Prostate gland (tissue), 2 donors: ENCODE measurements around the gene COL15A1. TPM values are rescaled to one million over a fixed set of nuclear protein-coding genes. Genes with fewer than 3 reads are reported as not detected.

Source experiments
- DNase-seq: peaks from one replicate; pipeline ENCODE4 v3.0.0-alpha.2; 2019; ENCODE audit warnings: low spot score
- H3K27ac ChIP-seq, 2 donors: fragments of 200-600 bp; sonication (generic); 2 replicates each; pipeline ENCODE4 v1.5.1; 2017 to 2019
- H3K27me3 ChIP-seq: fragments of 200-600 bp; sonication (generic); replicated peaks from 2 replicates; pipeline ENCODE4 v1.5.1; 2019; ENCODE audit not compliant: insufficient read depth
- H3K36me3 ChIP-seq, 2 donors: fragments of 200-600 bp; sonication (generic); 1 replicate in 1 of 2; 2 replicates in 1 of 2; pipeline versions ENCODE4 v1.5.1 to v1.8.1; 2017 to 2019
- H3K4me1 ChIP-seq: fragments of 200-600 bp; sonication (generic); replicated peaks from 2 replicates; pipeline ENCODE4 v1.5.1; 2019
- H3K4me3 ChIP-seq, 2 donors: fragments of 200-600 bp; sonication (generic); 2 replicates each; pipeline ENCODE4 v1.5.1; 2017 to 2019
- H3K9me3 ChIP-seq: fragments of 200-600 bp; sonication (generic); 2 replicates; pipeline ENCODE4 v1.5.1; 2017
- CTCF ChIP-seq, 4 experiments: fragments of 200-600 bp in 2 of 4; fragments of 450-650 bp in 2 of 4; sonication (generic) in 2 of 4; IDR thresholded peaks; 1 replicate in 3 of 4; 2 replicates in 1 of 4; pipeline ENCODE4 v1.5.1; 2016 to 2019; ENCODE audit warnings: antibody characterized with exemption in 4 of 4, mild to moderate bottlenecking in 2 of 4, moderate library complexity in 2 of 4
- POLR2A ChIP-seq: fragments of 450-650 bp; IDR thresholded peaks from one replicate; pipeline ENCODE4 v1.6.1; 2016; ENCODE audit warnings: antibody characterized with exemption, mild to moderate bottlenecking
- POLR2AphosphoS5 ChIP-seq: sonication (generic); formaldehyde crosslinking; IDR thresholded peaks from one replicate; pipeline ENCODE4 v1.6.1; 2017; ENCODE audit warnings: antibody characterized with exemption
- WGBS: methylation state at CpG from one replicate; pipeline ENCODE4 v1.1.5; 2018; 5-methylcytosine and 5-hydroxymethylcytosine counted together
- intact Hi-C: fragments of 100-400 bp; cut with DNase I; formaldehyde crosslinking; loops from one replicate; pipeline ENCODE4 v1.14.2; 2022
- total RNA-seq, 2 donors: library from RNA; depleted of rRNA; stranded (reverse); fragments of >200 nt; gene quantifications; one replicate each; pipeline ENCODE4 v1.1.0, GENCODE V29; 2016

Gene COL15A1
- total RNA-seq, 2 donors from 2014 or later: 10.3 to 79.9 TPM

GRCh38 chr9:99101812-99102211 lies 158.1 kb downstream of the COL15A1 start:
- no peak overlapping the region for H3K27ac ChIP-seq

DNA sequence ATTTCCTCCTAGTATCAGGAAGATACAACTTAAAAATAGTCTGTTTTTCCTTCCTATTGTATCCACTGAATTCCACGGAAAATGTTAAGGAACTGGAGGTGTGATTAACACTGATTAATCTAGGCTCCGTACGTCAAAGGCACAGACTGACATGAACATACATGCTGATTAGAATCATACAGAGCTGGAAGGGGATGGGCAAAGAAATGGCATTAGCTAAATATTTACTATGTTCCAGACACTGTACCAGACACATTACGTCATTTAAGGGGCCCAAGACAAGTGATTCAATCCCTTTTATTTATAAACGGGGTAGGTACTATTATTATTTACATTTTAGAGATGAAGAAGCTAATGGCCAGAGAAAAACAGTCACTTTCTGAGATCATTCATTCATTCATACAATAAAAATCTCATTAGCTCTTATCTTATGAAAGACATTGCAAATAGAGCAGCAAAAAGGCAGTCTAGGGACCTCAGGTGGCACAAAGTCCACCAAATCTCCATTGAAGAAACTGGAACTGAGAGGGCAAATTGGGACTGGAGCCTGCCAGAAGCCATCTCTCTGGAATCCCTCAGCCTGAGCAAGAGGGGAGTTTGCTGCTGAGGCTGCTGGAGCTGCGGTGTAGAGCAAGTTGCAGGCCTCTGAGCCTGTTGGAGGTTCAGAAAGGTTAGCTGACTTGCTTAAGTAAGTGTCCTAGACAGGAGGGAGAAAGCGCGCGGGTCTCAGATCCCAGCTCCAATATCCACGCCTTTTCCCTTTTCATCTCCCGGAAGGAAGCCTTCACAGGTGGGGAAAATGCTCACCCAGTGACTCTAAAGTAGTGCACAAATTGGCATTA lies 159.6 kb downstream of the COL15A1 start:
- 51% methylated on average over 11 of the region's 11 CpGs for WGBS
- Histone ChIP-seq H3K4me3 (peak overlapping the region in 1 of 2 donors; percentile 80), H3K36me3 (no peaks in the 10 kb centered on the region), H3K27me3 (no peaks in the 10 kb centered on the region), H3K9me3 (no peaks in the 10 kb centered on the region), H3K27ac (peak overlapping the region; percentile 86 to 88), H3K4me1 (peaks cover 4% of the 10 kb centered on the region)
- DNase-seq: no peak
- intact Hi-C loops: loop anchor here (10.0 kb wide), 1 partner anchor 722 kb away; the partner anchor contains the start of gene NR4A3
- no peak for TF ChIP-seq CTCF (IDR thresholded peaks at IDR 0.05)
- TF ChIP-seq POLR2AphosphoS5: no peak
- no peak for TF ChIP-seq POLR2A

More at GRCh38 chr9:99101812-99102211, 158.1 kb downstream of the COL15A1 start:
- no peak for DNase-seq
- peaks cover 4% of the 10 kb centered on the region for H3K4me1 ChIP-seq
- H3K36me3 ChIP-seq: no peaks in the 10 kb centered on the region
- H3K27me3 ChIP-seq: no peaks in the 10 kb centered on the region
- TF ChIP-seq POLR2AphosphoS5 (no peak), POLR2A (no peak), CTCF (IDR thresholded peaks at IDR 0.05) (no peak)
- no peaks in the 10 kb centered on the region for H3K9me3 ChIP-seq
- WGBS: 96% methylated on average over 2 of the region's 2 CpGs
- intact Hi-C loops: loop anchor here (10.0 kb wide), 1 partner anchor 723 kb away; the partner anchor contains the start of gene NR4A3
- no peak overlapping the region for H3K4me3 ChIP-seq

GRCh38 chr9:99103901-99104458 lies 160.3 kb downstream of the COL15A1 start:
- Histone ChIP-seq H3K9me3 (no peaks in the 10 kb centered on the region), H3K4me1 (peaks cover 4% of the 10 kb centered on the region), H3K27ac (peak overlapping the region; percentile 86 to 88), H3K36me3 (no peaks in the 10 kb centered on the region), H3K27me3 (no peaks in the 10 kb centered on the region), H3K4me3 (peak overlapping the region; percentile 80)
- DNase-seq: peak; percentile 17
- 2% methylated on average over 14 of the region's 14 CpGs for WGBS
- TF ChIP-seq POLR2A: no peak
- TF ChIP-seq POLR2AphosphoS5: no peak
- no peak for TF ChIP-seq CTCF (IDR thresholded peaks at IDR 0.05)
- intact Hi-C loops: loop anchor here (10.0 kb wide), 1 partner anchor 721 kb away; the partner anchor contains the start of gene NR4A3

DNA sequence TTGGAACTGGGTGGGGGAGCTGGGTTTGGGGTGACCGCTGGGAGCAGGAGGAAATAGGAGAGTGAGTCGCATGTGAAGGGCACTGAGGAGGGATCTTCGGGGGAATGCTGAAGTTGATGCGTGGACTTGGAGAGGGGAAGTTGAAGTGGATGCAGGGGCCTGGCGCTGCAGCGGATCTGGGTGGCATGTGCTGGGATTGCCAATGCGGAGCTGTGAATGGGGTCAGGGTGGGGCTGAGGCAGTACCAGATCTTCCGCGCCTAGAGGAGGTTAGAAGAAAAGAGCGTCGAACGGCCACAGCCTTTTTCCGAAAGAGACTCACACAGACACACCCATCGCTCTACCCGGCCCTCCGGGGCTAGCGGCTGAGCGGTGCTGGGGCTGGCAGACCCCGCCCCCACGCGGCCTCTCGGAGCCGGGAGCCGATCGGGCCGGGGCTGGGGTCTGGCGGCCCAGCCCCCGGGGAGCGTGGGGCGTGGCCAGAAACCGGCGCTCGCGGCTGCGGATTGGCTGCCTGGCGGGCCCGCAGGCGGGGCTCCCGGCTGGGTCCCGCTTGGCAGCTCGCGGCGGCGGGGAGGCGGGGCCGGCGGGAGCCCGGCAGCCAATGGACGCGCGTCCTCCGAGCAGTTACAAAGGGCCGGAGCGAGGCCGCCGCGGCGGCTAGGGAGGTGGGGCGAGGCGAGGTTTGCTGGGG lies 160.9 kb downstream of the COL15A1 start, which contains the start of gene TGFBR1:
Gene TGFBR1 (plus strand): TSS at position 655 of the 693 bp plus-strand sequence. CDS start 93 bp downstream, outside the sequence.
- Histone ChIP-seq H3K27me3 (no peaks in the 10 kb centered on the region), H3K4me3 (peak within 1 kb of the TSS; percentile 80), H3K36me3 (no peaks in the 10 kb centered on the region), H3K27ac (peak within 1 kb of the TSS; percentile 86 to 88), H3K9me3 (no peaks in the 10 kb centered on the region), H3K4me1 (peaks cover 4% of the 10 kb centered on the region)
- TF ChIP-seq POLR2AphosphoS5 (peak; percentile 64), POLR2A (peak; percentile 86), CTCF (IDR thresholded peaks at IDR 0.05) (peak in 3 of 4 experiments; percentile 8 to 39 (median 31))
- peak; percentile 93 for DNase-seq
- WGBS: 1% methylated on average over 56 of the region's 60 CpGs
- intact Hi-C loops: loop anchor here (10.0 kb wide), 1 partner anchor 720 kb away; the partner anchor contains the start of gene NR4A3
